SK-N-MC (cell line): ENCODE measurements around the gene COL4A3.

Experiments used
- EZH2 ChIP-seq: fragments of 200-600 bp; sonication (generic); IDR thresholded peaks from one replicate; pipeline ENCODE4 v1.6.1; 2017; ENCODE audit warnings: antibody characterized with exemption
- POLR2AphosphoS5 ChIP-seq: IDR thresholded peaks from 2 replicates; pipeline ENCODE4 v1.6.1; 2012; ENCODE audit warnings: mild to moderate bottlenecking, low read depth, low read length, borderline replicate concordance

DNA sequence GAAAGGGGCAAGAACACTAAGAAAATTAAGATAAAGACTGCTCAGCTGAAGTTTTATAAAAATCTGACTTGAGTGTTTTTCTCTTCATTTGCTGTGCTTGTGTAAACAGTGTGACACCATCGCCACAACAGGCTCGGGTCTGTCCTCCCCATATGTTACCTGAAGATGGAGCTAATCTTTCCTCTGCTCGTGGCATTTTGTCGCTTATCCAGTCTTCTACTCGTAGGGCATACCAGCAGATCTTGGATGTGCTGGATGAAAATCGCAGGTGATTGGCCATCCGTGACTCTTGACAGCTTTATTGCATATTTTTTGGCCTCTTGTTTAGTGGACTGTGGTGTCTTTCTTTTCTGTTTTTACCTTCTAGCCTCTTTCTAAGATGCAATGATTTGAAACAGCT is 182.7 kb downstream of the COL4A3 start:
- TF ChIP-seq EZH2 (no peak), POLR2AphosphoS5 (no peak)
